ENCODE data around the gene IL1F10.

DNA sequence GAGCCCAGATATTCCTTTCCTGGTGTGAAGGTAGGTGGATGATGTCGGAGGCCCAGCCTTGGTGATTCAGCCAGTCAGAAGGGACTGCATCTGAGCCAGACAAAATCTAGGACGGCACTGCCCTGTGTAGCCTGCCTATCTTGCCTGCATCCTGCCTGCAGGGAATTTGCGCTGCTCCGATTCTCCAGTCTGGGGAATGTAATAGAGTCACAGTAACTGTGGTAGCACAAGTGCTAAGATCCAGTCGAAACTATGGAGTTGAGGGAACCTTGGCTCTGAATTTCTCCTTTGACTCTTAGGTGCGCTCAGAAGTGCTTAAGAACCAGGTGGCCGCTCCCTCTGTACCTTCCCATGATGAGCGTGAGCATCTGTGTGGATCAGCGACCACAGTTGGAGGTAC is 31.0 kb upstream of the IL1F10 start:
- TF ChIP-seq, protein P1, sequence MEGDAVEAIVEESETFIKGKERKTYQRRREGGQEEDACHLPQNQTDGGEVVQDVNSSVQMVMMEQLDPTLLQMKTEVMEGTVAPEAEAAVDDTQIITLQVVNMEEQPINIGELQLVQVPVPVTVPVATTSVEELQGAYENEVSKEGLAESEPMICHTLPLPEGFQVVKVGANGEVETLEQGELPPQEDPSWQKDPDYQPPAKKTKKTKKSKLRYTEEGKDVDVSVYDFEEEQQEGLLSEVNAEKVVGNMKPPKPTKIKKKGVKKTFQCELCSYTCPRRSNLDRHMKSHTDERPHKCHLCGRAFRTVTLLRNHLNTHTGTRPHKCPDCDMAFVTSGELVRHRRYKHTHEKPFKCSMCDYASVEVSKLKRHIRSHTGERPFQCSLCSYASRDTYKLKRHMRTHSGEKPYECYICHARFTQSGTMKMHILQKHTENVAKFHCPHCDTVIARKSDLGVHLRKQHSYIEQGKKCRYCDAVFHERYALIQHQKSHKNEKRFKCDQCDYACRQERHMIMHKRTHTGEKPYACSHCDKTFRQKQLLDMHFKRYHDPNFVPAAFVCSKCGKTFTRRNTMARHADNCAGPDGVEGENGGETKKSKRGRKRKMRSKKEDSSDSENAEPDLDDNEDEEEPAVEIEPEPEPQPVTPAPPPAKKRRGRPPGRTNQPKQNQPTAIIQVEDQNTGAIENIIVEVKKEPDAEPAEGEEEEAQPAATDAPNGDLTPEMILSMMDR (conservative IDR thresholded peaks at IDR 0.05; ENCODE audit: low read length): no peak
- no peak for TF ChIP-seq EZH2phosphoT487 (IDR thresholded peaks at IDR 0.05; ENCODE audit: borderline replicate concordance, low read depth, low read length)
